Measurements from ENCODE around the gene ANKRD37.

ANKRD37 gene

GRCh38 chr4:185424905-185425646 lies 28.4 kb downstream of the ANKRD37 start:
- no peak for DNase-seq

- DNase-seq = peak; percentile 91
Observed at GRCh38 chr4:185425647-185426352, 29.2 kb downstream of the ANKRD37 start, which contains the start of gene UFSP2. UFSP2 (minus strand) TSS chr4:185425964; CDS start chr4:185425868, 96 bp downstream.

- no peak for DNase-seq
Observed at GRCh38 chr4:185426960-185427688, 30.5 kb downstream of the ANKRD37 start.

- no peak for DNase-seq
Observed at GRCh38 chr4:185429660-185430059, 33.0 kb downstream of the ANKRD37 start.

- DNase-seq = no peak
Observed at GRCh38 chr4:185435466-185435865, 38.8 kb downstream of the ANKRD37 start.

GRCh38 chr4:185437809-185438208 lies 41.2 kb downstream of the ANKRD37 start:
- DNase-seq = no peak

GRCh38 chr4:185441479-185441878 lies 44.8 kb downstream of the ANKRD37 start:
- no peak for DNase-seq

- DNase-seq = no peak
Observed at GRCh38 chr4:185445209-185445608, 48.6 kb downstream of the ANKRD37 start.
